ENCODE measurements around the gene USP25. TPM values are rescaled to one million over a fixed set of nuclear protein-coding genes. Genes with fewer than 3 reads are reported as not detected.

Gene USP25
- total and polyA plus RNA-seq, 2 of the 8 experiments (the other 6 are each of a cell fraction or from before 2014, with no cell fraction given): 11.2 to 48.1 TPM

DNA sequence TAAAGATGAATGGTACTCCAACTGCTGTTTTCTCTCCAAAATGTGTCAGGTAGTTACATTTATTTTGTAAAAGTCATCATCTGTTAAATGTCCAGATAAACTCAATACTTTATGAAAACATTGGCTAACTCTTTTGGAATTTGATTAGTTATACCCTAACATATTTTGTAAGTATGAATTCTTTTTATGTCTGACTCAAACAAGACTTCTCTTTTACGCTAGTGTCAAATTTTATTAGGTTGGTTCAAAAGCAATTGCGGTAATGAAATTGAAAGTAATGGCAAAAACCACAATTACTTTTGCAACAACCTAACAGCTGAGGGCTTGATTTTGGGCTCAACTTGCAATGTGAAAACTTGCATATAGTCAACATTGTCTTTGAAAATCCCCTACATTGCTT is 41.0 kb upstream of the USP25 start (continued):
- TF ChIP-seq BRCA1 (IDR thresholded peaks at IDR 0.05; ENCODE audit: low read depth, low read length) (no peak), RAD21 (IDR thresholded peaks at IDR 0.05 in 1 of 2, conservative IDR thresholded peaks at IDR 0.05 in 1 of 2; ENCODE audit: low read depth in 2 of 2, low read length in 2 of 2) (no peak), RBBP5 (IDR thresholded peaks at IDR 0.05; ENCODE audit: borderline replicate concordance, low read depth, low read length) (no peak), CBX5 (IDR thresholded peaks at IDR 0.05; ENCODE audit: low read depth, low read length) (no peak)

Data from H1 (cell line).